ENCODE results near the gene SPTB. TPM values are rescaled to one million over a fixed set of nuclear protein-coding genes. Genes with fewer than 3 reads are reported as not detected.

SPTB gene
- total RNA-seq, 2 donors from 2014 or later: 5.6 to 9.9 TPM

- H3K4me3 ChIP-seq: no peak overlapping the region
- peak; percentile 17 for ATAC-seq (ENCODE audit: insufficient number of reproducible peaks, low FRiP score, low read depth)
- H3K27ac ChIP-seq: peak overlapping the region; percentile 85 to 91
- no peak for TF ChIP-seq CTCF (IDR thresholded peaks at IDR 0.05)
- peaks cover 23 to 36% of the 10 kb centered on the region in 2 donors for H3K4me1 ChIP-seq (ENCODE audit: control insufficient read depth in 1 of 2, low read depth in 2 of 2)
- no peaks in the 10 kb centered on the region for H3K27me3 ChIP-seq (replicated peaks; ENCODE audit: insufficient read depth)
- H3K9me3 ChIP-seq: no peaks in the 10 kb centered on the region
- peaks cover 41% of the 10 kb centered on the region for H3K36me3 ChIP-seq
- DNase-seq (ENCODE audit: low spot score): no peak
Observed at GRCh38 chr14:64745511-64746091, 134.1 kb downstream of the SPTB start.

GRCh38 chr14:64743061-64743460, 136.6 kb downstream of the SPTB start:
- no peaks in the 10 kb centered on the region for H3K9me3 ChIP-seq
- H3K4me3 ChIP-seq: no peak overlapping the region
- TF ChIP-seq CTCF (IDR thresholded peaks at IDR 0.05): no peak
- peak overlapping the region in 1 of 2 donors; percentile 58 for H3K27ac ChIP-seq
- H3K4me1 ChIP-seq (ENCODE audit: control insufficient read depth in 1 of 2, low read depth in 2 of 2): peaks cover 26 to 39% of the 10 kb centered on the region in 2 donors
- ATAC-seq (ENCODE audit: insufficient number of reproducible peaks, low FRiP score, low read depth) (no peak), DNase-seq (ENCODE audit: low spot score) (no peak)
- peaks cover 64% of the 10 kb centered on the region for H3K36me3 ChIP-seq
- H3K27me3 ChIP-seq (replicated peaks; ENCODE audit: insufficient read depth): no peaks in the 10 kb centered on the region

GRCh38 chr14:64741961-64742360, 137.7 kb downstream of the SPTB start:
- peaks cover 21 to 41% of the 10 kb centered on the region in 2 donors for H3K4me1 ChIP-seq (ENCODE audit: control insufficient read depth in 1 of 2, low read depth in 2 of 2)
- H3K36me3 ChIP-seq: peaks cover 72% of the 10 kb centered on the region
- no peak for TF ChIP-seq CTCF (IDR thresholded peaks at IDR 0.05)
- no peak overlapping the region for H3K27ac ChIP-seq
- H3K27me3 ChIP-seq (replicated peaks; ENCODE audit: insufficient read depth): no peaks in the 10 kb centered on the region
- no peak for ATAC-seq (ENCODE audit: insufficient number of reproducible peaks, low FRiP score, low read depth)
- H3K4me3 ChIP-seq: no peak overlapping the region
- DNase-seq (ENCODE audit: low spot score): no peak
- no peaks in the 10 kb centered on the region for H3K9me3 ChIP-seq

- peaks cover 79% of the 10 kb centered on the region for H3K36me3 ChIP-seq
- no peak for ATAC-seq (ENCODE audit: insufficient number of reproducible peaks, low FRiP score, low read depth)
- H3K27ac ChIP-seq: no peak overlapping the region
- H3K27me3 ChIP-seq (replicated peaks; ENCODE audit: insufficient read depth): no peaks in the 10 kb centered on the region
- no peak overlapping the region for H3K4me3 ChIP-seq
- no peak for DNase-seq (ENCODE audit: low spot score)
- TF ChIP-seq CTCF (IDR thresholded peaks at IDR 0.05): no peak
- H3K9me3 ChIP-seq: no peaks in the 10 kb centered on the region
- peaks cover 14 to 41% of the 10 kb centered on the region in 2 donors for H3K4me1 ChIP-seq (ENCODE audit: control insufficient read depth in 1 of 2, low read depth in 2 of 2)
Observed at GRCh38 chr14:64741200-64741599, 138.5 kb downstream of the SPTB start.

GRCh38 chr14:64738281-64738804, 141.4 kb downstream of the SPTB start:
- peak overlapping the region; percentile 37 to 46 for H3K27ac ChIP-seq
- H3K36me3 ChIP-seq: peaks cover 74% of the 10 kb centered on the region
- H3K9me3 ChIP-seq: no peaks in the 10 kb centered on the region
- H3K27me3 ChIP-seq (replicated peaks; ENCODE audit: insufficient read depth): no peaks in the 10 kb centered on the region
- DNase-seq (ENCODE audit: low spot score) (no peak), ATAC-seq (ENCODE audit: insufficient number of reproducible peaks, low FRiP score, low read depth) (no peak)
- no peak overlapping the region for H3K4me3 ChIP-seq
- no peak for TF ChIP-seq CTCF (IDR thresholded peaks at IDR 0.05)
- peaks cover 8 to 45% of the 10 kb centered on the region in 2 donors for H3K4me1 ChIP-seq (ENCODE audit: control insufficient read depth in 1 of 2, low read depth in 2 of 2)

All from thoracic aorta (tissue), 2 donors.